ENCODE results near the gene C1QL3. TPM values are rescaled to one million over a fixed set of nuclear protein-coding genes. Genes with fewer than 3 reads are reported as not detected.

C1QL3 gene
- total RNA-seq, 1 donor from 2014 or later: not detected

GRCh38 chr10:16536155-16536554, 14.5 kb upstream of the C1QL3 start:
- Histone ChIP-seq H3K9ac (ENCODE audit: low read depth in 1 of 3, low read length in 3 of 3) (no peak overlapping the region), H3K36me3 (ENCODE audit: control insufficient read depth in 3 of 3, insufficient read depth in 3 of 3, low read length in 3 of 3) (no peaks in the 10 kb centered on the region), H3K4me1 (ENCODE audit: control insufficient read depth in 3 of 3, insufficient read depth in 3 of 3, low read length in 3 of 3) (no peaks in the 10 kb centered on the region), H3K27me3 (ENCODE audit: control insufficient read depth in 3 of 3, insufficient read depth in 3 of 3, low read length in 3 of 3) (peaks cover 0 to 5% (median 0%) of the 10 kb centered on the region in 3 donors), H3K4me3 (ENCODE audit: low read length in 3 of 3) (no peak overlapping the region), H3K9me3 (ENCODE audit: control insufficient read depth in 3 of 3, low read length in 3 of 3) (no peaks in the 10 kb centered on the region), H3K27ac (ENCODE audit: low read depth, low read length) (no peak overlapping the region)

- Histone ChIP-seq H3K9ac (ENCODE audit: low read depth in 1 of 3, low read length in 3 of 3) (no peak overlapping the region), H3K4me3 (ENCODE audit: low read length in 3 of 3) (no peak overlapping the region), H3K27ac (ENCODE audit: low read depth, low read length) (no peak overlapping the region), H3K27me3 (ENCODE audit: control insufficient read depth in 3 of 3, insufficient read depth in 3 of 3, low read length in 3 of 3) (no peaks in the 10 kb centered on the region), H3K4me1 (ENCODE audit: control insufficient read depth in 3 of 3, insufficient read depth in 3 of 3, low read length in 3 of 3) (no peaks in the 10 kb centered on the region), H3K9me3 (ENCODE audit: control insufficient read depth in 3 of 3, low read length in 3 of 3) (no peaks in the 10 kb centered on the region), H3K36me3 (ENCODE audit: control insufficient read depth in 3 of 3, insufficient read depth in 3 of 3, low read length in 3 of 3) (no peaks in the 10 kb centered on the region)
Observed at GRCh38 chr10:16529853-16530252, 8.2 kb upstream of the C1QL3 start.

- Histone ChIP-seq H3K4me3 (ENCODE audit: low read length in 3 of 3) (no peak overlapping the region), H3K9me3 (ENCODE audit: control insufficient read depth in 3 of 3, low read length in 3 of 3) (no peaks in the 10 kb centered on the region), H3K27me3 (ENCODE audit: control insufficient read depth in 3 of 3, insufficient read depth in 3 of 3, low read length in 3 of 3) (peaks cover 0 to 2% (median under 1%) of the 10 kb centered on the region in 3 donors), H3K36me3 (ENCODE audit: control insufficient read depth in 3 of 3, insufficient read depth in 3 of 3, low read length in 3 of 3) (no peaks in the 10 kb centered on the region), H3K9ac (ENCODE audit: low read depth in 1 of 3, low read length in 3 of 3) (no peak overlapping the region), H3K27ac (ENCODE audit: low read depth, low read length) (no peak overlapping the region), H3K4me1 (ENCODE audit: control insufficient read depth in 3 of 3, insufficient read depth in 3 of 3, low read length in 3 of 3) (no peaks in the 10 kb centered on the region)
Observed at GRCh38 chr10:16527452-16527851, 5.8 kb upstream of the C1QL3 start.

GRCh38 chr10:16520900-16521299, 779 bp downstream of the C1QL3 start:
- H3K27ac ChIP-seq (ENCODE audit: low read depth, low read length): no peak overlapping the region
- no peaks in the 10 kb centered on the region for H3K36me3 ChIP-seq (ENCODE audit: control insufficient read depth in 3 of 3, insufficient read depth in 3 of 3, low read length in 3 of 3)
- peaks cover 22 to 29% (median 23%) of the 10 kb centered on the region in 3 donors for H3K27me3 ChIP-seq (ENCODE audit: control insufficient read depth in 3 of 3, insufficient read depth in 3 of 3, low read length in 3 of 3)
- H3K4me1 ChIP-seq (ENCODE audit: control insufficient read depth in 3 of 3, insufficient read depth in 3 of 3, low read length in 3 of 3): peaks cover 4 to 15% (median 6%) of the 10 kb centered on the region in 3 donors
- peak overlapping the region in 1 of 3 donors; percentile 45 for H3K9ac ChIP-seq (ENCODE audit: low read depth in 1 of 3, low read length in 3 of 3)
- peak overlapping the region; percentile 38 to 61 (median 49) for H3K4me3 ChIP-seq (ENCODE audit: low read length in 3 of 3)
- H3K9me3 ChIP-seq (ENCODE audit: control insufficient read depth in 3 of 3, low read length in 3 of 3): no peaks in the 10 kb centered on the region

- Histone ChIP-seq H3K9ac (ENCODE audit: low read depth in 1 of 3, low read length in 3 of 3) (no peak overlapping the region), H3K27ac (ENCODE audit: low read depth, low read length) (no peak overlapping the region), H3K4me1 (ENCODE audit: control insufficient read depth in 3 of 3, insufficient read depth in 3 of 3, low read length in 3 of 3) (peaks cover 4 to 15% (median 6%) of the 10 kb centered on the region in 3 donors), H3K4me3 (ENCODE audit: low read length in 3 of 3) (no peak overlapping the region), H3K27me3 (ENCODE audit: control insufficient read depth in 3 of 3, insufficient read depth in 3 of 3, low read length in 3 of 3) (peaks cover 22 to 29% (median 23%) of the 10 kb centered on the region in 3 donors), H3K36me3 (ENCODE audit: control insufficient read depth in 3 of 3, insufficient read depth in 3 of 3, low read length in 3 of 3) (no peaks in the 10 kb centered on the region), H3K9me3 (ENCODE audit: control insufficient read depth in 3 of 3, low read length in 3 of 3) (no peaks in the 10 kb centered on the region)
Observed at GRCh38 chr10:16519908-16520861, 1.5 kb downstream of the C1QL3 start.

- Histone ChIP-seq H3K27me3 (ENCODE audit: control insufficient read depth in 3 of 3, insufficient read depth in 3 of 3, low read length in 3 of 3) (peaks cover 22 to 27% (median 23%) of the 10 kb centered on the region in 3 donors), H3K27ac (ENCODE audit: low read depth, low read length) (no peak overlapping the region), H3K9me3 (ENCODE audit: control insufficient read depth in 3 of 3, low read length in 3 of 3) (no peaks in the 10 kb centered on the region), H3K9ac (ENCODE audit: low read depth in 1 of 3, low read length in 3 of 3) (no peak overlapping the region), H3K4me1 (ENCODE audit: control insufficient read depth in 3 of 3, insufficient read depth in 3 of 3, low read length in 3 of 3) (peaks cover 4 to 15% (median 6%) of the 10 kb centered on the region in 3 donors), H3K4me3 (ENCODE audit: low read length in 3 of 3) (no peak overlapping the region), H3K36me3 (ENCODE audit: control insufficient read depth in 3 of 3, insufficient read depth in 3 of 3, low read length in 3 of 3) (no peaks in the 10 kb centered on the region)
Observed at GRCh38 chr10:16519250-16519907, 2.3 kb downstream of the C1QL3 start.

GRCh38 chr10:16518822-16519221, 2.9 kb downstream of the C1QL3 start:
- peaks cover 22 to 27% (median 23%) of the 10 kb centered on the region in 3 donors for H3K27me3 ChIP-seq (ENCODE audit: control insufficient read depth in 3 of 3, insufficient read depth in 3 of 3, low read length in 3 of 3)
- no peak overlapping the region for H3K27ac ChIP-seq (ENCODE audit: low read depth, low read length)
- no peaks in the 10 kb centered on the region for H3K9me3 ChIP-seq (ENCODE audit: control insufficient read depth in 3 of 3, low read length in 3 of 3)
- no peak overlapping the region for H3K4me3 ChIP-seq (ENCODE audit: low read length in 3 of 3)
- no peaks in the 10 kb centered on the region for H3K36me3 ChIP-seq (ENCODE audit: control insufficient read depth in 3 of 3, insufficient read depth in 3 of 3, low read length in 3 of 3)
- H3K9ac ChIP-seq (ENCODE audit: low read depth in 1 of 3, low read length in 3 of 3): no peak overlapping the region
- peaks cover 4 to 15% (median 6%) of the 10 kb centered on the region in 3 donors for H3K4me1 ChIP-seq (ENCODE audit: control insufficient read depth in 3 of 3, insufficient read depth in 3 of 3, low read length in 3 of 3)

- no peak overlapping the region for H3K9ac ChIP-seq (ENCODE audit: low read depth in 1 of 3, low read length in 3 of 3)
- no peaks in the 10 kb centered on the region for H3K4me1 ChIP-seq (ENCODE audit: control insufficient read depth in 3 of 3, insufficient read depth in 3 of 3, low read length in 3 of 3)
- no peak overlapping the region for H3K27ac ChIP-seq (ENCODE audit: low read depth, low read length)
- H3K36me3 ChIP-seq (ENCODE audit: control insufficient read depth in 3 of 3, insufficient read depth in 3 of 3, low read length in 3 of 3): peaks cover 0 to 4% (median 0%) of the 10 kb centered on the region in 3 donors
- no peaks in the 10 kb centered on the region for H3K9me3 ChIP-seq (ENCODE audit: control insufficient read depth in 3 of 3, low read length in 3 of 3)
- H3K27me3 ChIP-seq (ENCODE audit: control insufficient read depth in 3 of 3, insufficient read depth in 3 of 3, low read length in 3 of 3): no peaks in the 10 kb centered on the region
- no peak overlapping the region for H3K4me3 ChIP-seq (ENCODE audit: low read length in 3 of 3)
Observed at GRCh38 chr10:16510843-16511242, 10.8 kb downstream of the C1QL3 start.

GRCh38 chr10:16509996-16510395, 11.7 kb downstream of the C1QL3 start:
- no peaks in the 10 kb centered on the region for H3K4me1 ChIP-seq (ENCODE audit: control insufficient read depth in 3 of 3, insufficient read depth in 3 of 3, low read length in 3 of 3)
- no peak overlapping the region for H3K4me3 ChIP-seq (ENCODE audit: low read length in 3 of 3)
- H3K36me3 ChIP-seq (ENCODE audit: control insufficient read depth in 3 of 3, insufficient read depth in 3 of 3, low read length in 3 of 3): peaks cover 0 to 4% (median 0%) of the 10 kb centered on the region in 3 donors
- no peaks in the 10 kb centered on the region for H3K27me3 ChIP-seq (ENCODE audit: control insufficient read depth in 3 of 3, insufficient read depth in 3 of 3, low read length in 3 of 3)
- no peak overlapping the region for H3K9ac ChIP-seq (ENCODE audit: low read depth in 1 of 3, low read length in 3 of 3)
- H3K27ac ChIP-seq (ENCODE audit: low read depth, low read length): no peak overlapping the region
- H3K9me3 ChIP-seq (ENCODE audit: control insufficient read depth in 3 of 3, low read length in 3 of 3): no peaks in the 10 kb centered on the region

GRCh38 chr10:16505161-16505560, 16.5 kb downstream of the C1QL3 start:
- Histone ChIP-seq H3K9me3 (ENCODE audit: control insufficient read depth in 3 of 3, low read length in 3 of 3) (no peaks in the 10 kb centered on the region), H3K36me3 (ENCODE audit: control insufficient read depth in 3 of 3, insufficient read depth in 3 of 3, low read length in 3 of 3) (peaks cover 0 to 4% (median 0%) of the 10 kb centered on the region in 3 donors), H3K4me1 (ENCODE audit: control insufficient read depth in 3 of 3, insufficient read depth in 3 of 3, low read length in 3 of 3) (no peaks in the 10 kb centered on the region), H3K27me3 (ENCODE audit: control insufficient read depth in 3 of 3, insufficient read depth in 3 of 3, low read length in 3 of 3) (no peaks in the 10 kb centered on the region), H3K9ac (ENCODE audit: low read depth in 1 of 3, low read length in 3 of 3) (peak overlapping the region in 1 of 3 donors; percentile 14), H3K4me3 (ENCODE audit: low read length in 3 of 3) (no peak overlapping the region), H3K27ac (ENCODE audit: low read depth, low read length) (no peak overlapping the region)
